NCI-H69 (cell line): Measurements from ENCODE around the gene TRAK1.
"Not testable (repeated sequence)": the region's sequence is repeated elsewhere in the genome, so short reads cannot be mapped to it uniquely, and the experiment has no call there.

Source experiments
- DNase-seq: peaks from one replicate; lab custom pipeline; 2025; lab: John Stamatoyannopoulos, UW

Gene TRAK1

GRCh38 chr3:42090973-42091731 lies at the start of gene TRAK1:
Gene TRAK1 (plus strand): TSS chr3:42091357. CDS start chr3:42091470, 113 bp downstream.
- DNase-seq, result no peak

- peak; percentile 47 for DNase-seq
These were observed 48.4 kb upstream of the TRAK1 start for GRCh38 chr3:42042747-42043098.

- DNase-seq, result peak; percentile 81
These were observed 47.9 kb upstream of the TRAK1 start for GRCh38 chr3:42043099-42043813.

GRCh38 chr3:42045708-42046243 lies 45.4 kb upstream of the TRAK1 start:
- DNase-seq, result peak; percentile 27

- not testable (repeated sequence) for DNase-seq
These were observed 42.6 kb upstream of the TRAK1 start for GRCh38 chr3:42048526-42048925.

- no peak for DNase-seq
These were observed 41.0 kb upstream of the TRAK1 start for GRCh38 chr3:42050126-42050525.

- DNase-seq, result no peak
These were observed 39.6 kb upstream of the TRAK1 start for GRCh38 chr3:42051384-42052131.

GRCh38 chr3:42052132-42052483 lies 39.0 kb upstream of the TRAK1 start:
- DNase-seq, result no peak

GRCh38 chr3:42052484-42053351 lies 38.4 kb upstream of the TRAK1 start:
- peak; percentile 59 for DNase-seq

- DNase-seq, result no peak
These were observed 37.7 kb upstream of the TRAK1 start for GRCh38 chr3:42053476-42053875.

GRCh38 chr3:42055291-42055690 lies 35.9 kb upstream of the TRAK1 start:
- DNase-seq, result no peak

- DNase-seq, result peak; percentile 82
These were observed 34.3 kb upstream of the TRAK1 start for GRCh38 chr3:42056840-42057239.

GRCh38 chr3:42057561-42058211 lies 33.5 kb upstream of the TRAK1 start:
- peak; percentile 22 for DNase-seq

- DNase-seq, result no peak
These were observed 30.0 kb upstream of the TRAK1 start for GRCh38 chr3:42061025-42061712.

- DNase-seq, result peak; percentile 72
These were observed 29.3 kb upstream of the TRAK1 start for GRCh38 chr3:42061713-42062380.

GRCh38 chr3:42062464-42062863 lies 28.7 kb upstream of the TRAK1 start:
- no peak for DNase-seq

- peak; percentile 19 for DNase-seq
These were observed 27.3 kb upstream of the TRAK1 start for GRCh38 chr3:42063888-42064287.

GRCh38 chr3:42066516-42067181 lies 24.5 kb upstream of the TRAK1 start:
- peak; percentile 67 for DNase-seq

GRCh38 chr3:42067326-42067725 lies 23.8 kb upstream of the TRAK1 start:
- no peak for DNase-seq
